Trophoblast cell (in vitro differentiated cells and primary cell): ENCODE measurements around the gene SOBP.

Experiments
- DNase-seq, 2 donors: peaks; one replicate each; pipeline ENCODE4 v3.0.0-alpha.2; 2016
- H2AFZ ChIP-seq: 2 replicates; pipeline ENCODE4 v1.6.1; 2013; ENCODE audit warnings: low read length, moderate library complexity, mild to moderate bottlenecking; ENCODE audit not compliant: insufficient read depth, poor library complexity
- H2AK5ac ChIP-seq: 2 replicates; pipeline ENCODE4 v1.6.1; 2013; ENCODE audit warnings: mild to moderate bottlenecking, low read length
- H2BK120ac ChIP-seq: 2 replicates; pipeline ENCODE4 v1.6.1; 2013; ENCODE audit warnings: low read length, mild to moderate bottlenecking, moderate library complexity; ENCODE audit not compliant: insufficient read depth, poor library complexity
- H2BK12ac ChIP-seq: 2 replicates; pipeline ENCODE4 v1.6.1; 2013; ENCODE audit warnings: mild to moderate bottlenecking, low read length, moderate library complexity
- H2BK5ac ChIP-seq: 2 replicates; pipeline ENCODE4 v1.6.1; 2013; ENCODE audit warnings: low read length, low read depth, moderate library complexity, mild to moderate bottlenecking; ENCODE audit not compliant: poor library complexity
- H3K14ac ChIP-seq: 2 replicates; pipeline ENCODE4 v1.6.1; 2013; ENCODE audit warnings: mild to moderate bottlenecking, low read length
- H3K18ac ChIP-seq: 2 replicates; pipeline ENCODE4 v1.6.1; 2013; ENCODE audit warnings: mild to moderate bottlenecking, low read length
- H3K23ac ChIP-seq: 2 replicates; pipeline ENCODE4 v1.6.1; 2013; ENCODE audit warnings: low read length
- H3K27ac ChIP-seq: 2 replicates; pipeline ENCODE4 v1.5.1; 2013; ENCODE audit warnings: low read depth, mild to moderate bottlenecking, inconsistent platforms, low read length, moderate library complexity
- H3K27me3 ChIP-seq: 2 replicates; pipeline ENCODE4 v1.6.1; 2013; ENCODE audit warnings: inconsistent platforms, mild to moderate bottlenecking, low read length, moderate library complexity; ENCODE audit not compliant: insufficient read depth
- H3K36me3 ChIP-seq, 2 experiments: 1 replicate in 1 of 2; 2 replicates in 1 of 2; pipeline ENCODE4 v1.6.1; 2013; ENCODE audit warnings: low read length in 2 of 2, mild to moderate bottlenecking in 2 of 2, moderate library complexity in 1 of 2; ENCODE audit not compliant: insufficient read depth in 2 of 2, control insufficient read depth in 1 of 2
- H3K4ac ChIP-seq: 2 replicates; pipeline ENCODE4 v1.6.1; 2013; ENCODE audit warnings: low read depth, mild to moderate bottlenecking, low read length, moderate library complexity
- H3K4me1 ChIP-seq, 2 experiments: 1 replicate in 1 of 2; 2 replicates in 1 of 2; pipeline ENCODE4 v1.6.1; 2013; ENCODE audit warnings: low read length in 2 of 2, mild to moderate bottlenecking in 2 of 2, moderate library complexity in 1 of 2; ENCODE audit not compliant: insufficient read depth in 2 of 2, control insufficient read depth in 1 of 2
- H3K4me2 ChIP-seq: 2 replicates; pipeline ENCODE4 v1.6.1; 2013; ENCODE audit warnings: inconsistent platforms, mild to moderate bottlenecking, low read length, moderate library complexity
- H3K4me3 ChIP-seq: 2 replicates; pipeline ENCODE4 v1.5.1; 2013; ENCODE audit warnings: mild to moderate bottlenecking, low read depth, low read length, inconsistent platforms
- H3K79me1 ChIP-seq: one replicate; pipeline ENCODE4 v1.6.1; 2013; ENCODE audit warnings: low read length
- H3K79me2 ChIP-seq: 2 replicates; pipeline ENCODE4 v1.6.1; 2013; ENCODE audit warnings: low read length, mild to moderate bottlenecking; ENCODE audit not compliant: control insufficient read depth, insufficient read depth, poor library complexity
- H3K9ac ChIP-seq: 2 replicates; pipeline ENCODE4 v1.6.1; 2013; ENCODE audit warnings: mild to moderate bottlenecking, low read length
- H3K9me3 ChIP-seq: 2 replicates; pipeline ENCODE4 v1.6.1; 2013; ENCODE audit warnings: low read depth, mild to moderate bottlenecking, control low read depth, inconsistent platforms, low read length; ENCODE audit not compliant: insufficient read depth
- H4K12ac ChIP-seq: 2 replicates; pipeline ENCODE4 v1.6.1; 2013; ENCODE audit warnings: low read depth, mild to moderate bottlenecking, low read length, moderate library complexity
- H4K8ac ChIP-seq: 2 replicates; pipeline ENCODE4 v1.6.1; 2013; ENCODE audit warnings: low read depth, mild to moderate bottlenecking, low read length, moderate library complexity
- H4K91ac ChIP-seq: one replicate; pipeline ENCODE4 v1.6.1; 2013; ENCODE audit warnings: low read depth, mild to moderate bottlenecking, low read length, moderate library complexity
- WGBS: extraction: QIAGEN DNeasy Blood & Tissue Kit; methylation state at CpG from one replicate; pipeline ENCODE4 v1.1.7; 2013; ENCODE audit warnings: missing lambda C conversion rate; ENCODE audit not compliant: insufficient read length, insufficient coverage; ENCODE audit errors: extremely low coverage; 5-methylcytosine and 5-hydroxymethylcytosine counted together

Gene SOBP

DNA sequence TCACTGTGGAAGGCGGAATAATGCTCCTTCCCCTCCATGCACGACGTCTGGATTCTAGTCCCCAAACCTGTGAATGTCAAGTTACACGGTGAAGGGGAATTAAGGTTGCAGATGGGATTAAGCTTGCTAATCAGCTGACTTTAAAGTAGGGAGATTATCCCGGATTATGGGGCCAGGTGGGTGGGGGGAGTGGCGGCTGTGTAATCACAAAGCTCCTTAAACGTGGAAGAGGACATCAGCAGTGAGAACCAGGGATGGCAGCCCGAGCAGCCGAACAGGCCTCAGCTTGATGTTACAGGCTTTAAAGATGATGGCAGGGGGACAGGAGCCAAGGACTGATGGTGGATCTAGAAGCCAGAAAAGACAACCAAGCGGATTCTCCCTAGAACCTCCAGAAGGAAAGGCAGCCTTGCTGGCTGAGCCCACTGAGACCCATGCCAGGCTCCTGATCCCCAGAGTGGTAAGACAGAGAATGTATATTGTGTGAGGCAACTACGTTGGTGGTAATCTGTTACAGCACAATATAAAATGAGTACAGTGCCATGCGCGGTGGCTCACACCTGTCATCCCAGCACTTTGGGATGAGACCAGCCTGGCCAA is 216.7 kb downstream of the SOBP start:
- H3K9me3 ChIP-seq: no peaks in the 10 kb centered on the region

DNA sequence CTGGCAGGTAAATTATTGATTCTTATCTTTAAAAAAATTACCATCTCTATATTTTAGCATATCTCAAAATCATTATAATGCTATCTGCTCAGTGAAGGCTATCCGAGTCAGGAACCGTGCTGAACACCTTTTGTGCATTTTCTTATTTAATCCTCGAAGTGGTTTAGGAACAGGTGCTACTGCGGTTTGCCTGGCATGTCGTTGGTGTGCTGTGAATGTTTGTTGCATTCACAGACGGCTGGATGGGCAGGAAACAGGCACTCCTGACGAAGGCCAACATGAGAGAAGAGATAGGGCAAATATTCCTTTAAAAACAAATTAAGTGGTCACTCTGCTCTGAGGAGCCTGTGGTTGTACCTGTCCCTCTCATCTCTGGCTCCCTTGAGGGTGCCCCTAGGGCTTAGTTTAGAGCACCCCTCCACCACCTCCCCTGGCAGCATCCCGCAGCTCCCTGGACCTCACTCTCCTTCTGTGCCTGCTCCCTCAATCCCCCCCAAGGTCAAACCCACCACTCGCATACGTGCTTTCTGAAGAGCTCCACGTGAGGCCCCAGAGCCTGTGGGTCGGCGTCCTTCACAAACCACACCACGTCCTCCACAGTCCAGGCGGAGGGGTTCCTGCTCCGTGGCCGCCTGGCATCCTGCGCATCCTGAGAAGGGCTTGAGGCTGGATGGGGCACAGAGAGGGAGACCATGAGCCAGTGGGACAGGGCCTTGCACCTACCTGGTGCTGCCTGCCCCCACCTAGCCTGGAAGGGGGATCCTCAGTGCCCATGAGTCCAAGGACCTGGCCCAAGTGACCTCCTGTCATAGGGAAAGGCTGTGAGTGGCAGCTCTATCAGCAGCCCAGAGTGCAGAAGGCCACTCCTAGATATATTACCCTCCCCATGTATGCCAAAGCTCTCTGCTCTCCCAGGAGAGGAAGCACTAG is 217.7 kb downstream of the SOBP start:
- no peak overlapping the region for H2AFZ ChIP-seq
- H3K9ac ChIP-seq: no peak overlapping the region
- no peak overlapping the region for H3K4me2 ChIP-seq
- WGBS: no CpG with 5 or more reads among the region's 18 CpGs
- no peaks in the 10 kb centered on the region for H3K36me3 ChIP-seq
- H3K27me3 ChIP-seq: no peaks in the 10 kb centered on the region
- H3K18ac ChIP-seq: no peak overlapping the region
- H3K4me3 ChIP-seq: no peak overlapping the region
- no peak overlapping the region for H4K12ac ChIP-seq
- DNase-seq: peak in 1 of 2 donors; percentile 46
- H3K27ac ChIP-seq: no peak overlapping the region
- H3K4me1 ChIP-seq: no peaks in the 10 kb centered on the region
- no peak overlapping the region for H2AK5ac ChIP-seq
- no peak overlapping the region for H3K23ac ChIP-seq
- no peaks in the 10 kb centered on the region for H3K79me1 ChIP-seq
- no peaks in the 10 kb centered on the region for H3K9me3 ChIP-seq
- peaks cover 2% of the 10 kb centered on the region for H3K79me2 ChIP-seq
- no peak overlapping the region for H2BK120ac ChIP-seq
- no peak overlapping the region for H2BK12ac ChIP-seq
- H2BK5ac ChIP-seq: no peak overlapping the region
- H3K14ac ChIP-seq: no peak overlapping the region
- H3K4ac ChIP-seq: no peak overlapping the region
- no peak overlapping the region for H4K8ac ChIP-seq
- no peak overlapping the region for H4K91ac ChIP-seq

More for the DNA sequence above, 216.7 kb downstream of the SOBP start:
- no peaks in the 10 kb centered on the region for H3K79me1 ChIP-seq
- H4K8ac ChIP-seq: no peak overlapping the region
- no peak overlapping the region for H2AFZ ChIP-seq
- no peak overlapping the region for H3K18ac ChIP-seq
- no peak overlapping the region for H4K91ac ChIP-seq
- no peak overlapping the region for H3K27ac ChIP-seq
- DNase-seq: no peak
- WGBS: no CpG with 5 or more reads among the region's 13 CpGs
- no peak overlapping the region for H2BK12ac ChIP-seq
- no peak overlapping the region for H2BK5ac ChIP-seq
- no peak overlapping the region for H2BK120ac ChIP-seq
- no peak overlapping the region for H3K4me3 ChIP-seq
- no peak overlapping the region for H3K4me2 ChIP-seq
- no peak overlapping the region for H3K9ac ChIP-seq
- H2AK5ac ChIP-seq: no peak overlapping the region
- H3K14ac ChIP-seq: no peak overlapping the region
- H3K27me3 ChIP-seq: no peaks in the 10 kb centered on the region
- H3K4me1 ChIP-seq: no peaks in the 10 kb centered on the region
- H3K36me3 ChIP-seq: no peaks in the 10 kb centered on the region
- no peak overlapping the region for H4K12ac ChIP-seq
- H3K79me2 ChIP-seq: peaks cover 2% of the 10 kb centered on the region
- H3K23ac ChIP-seq: no peak overlapping the region
- H3K4ac ChIP-seq: no peak overlapping the region

- no peak overlapping the region for H3K27ac ChIP-seq
- H3K4me3 ChIP-seq: no peak overlapping the region
- no peaks in the 10 kb centered on the region for H3K27me3 ChIP-seq
- H3K4me1 ChIP-seq: no peaks in the 10 kb centered on the region
- H4K91ac ChIP-seq: no peak overlapping the region
- no peaks in the 10 kb centered on the region for H3K36me3 ChIP-seq
- no peak overlapping the region for H2AK5ac ChIP-seq
- H3K9ac ChIP-seq: no peak overlapping the region
- no peak overlapping the region for H4K12ac ChIP-seq
- no peak overlapping the region for H2BK12ac ChIP-seq
- H3K9me3 ChIP-seq: no peaks in the 10 kb centered on the region
- H4K8ac ChIP-seq: no peak overlapping the region
- H3K79me2 ChIP-seq: peaks cover 2% of the 10 kb centered on the region
- no peak for DNase-seq
- H3K18ac ChIP-seq: no peak overlapping the region
- no peak overlapping the region for H3K14ac ChIP-seq
- no peak overlapping the region for H2BK120ac ChIP-seq
- H2AFZ ChIP-seq: no peak overlapping the region
- H3K4ac ChIP-seq: no peak overlapping the region
- no peak overlapping the region for H3K4me2 ChIP-seq
- no peaks in the 10 kb centered on the region for H3K79me1 ChIP-seq
- WGBS: no CpG with 5 or more reads among the region's 6 CpGs
- no peak overlapping the region for H3K23ac ChIP-seq
- H2BK5ac ChIP-seq: no peak overlapping the region
Observed at GRCh38 chr6:107708435-107708834, 218.5 kb downstream of the SOBP start.

- Histone ChIP-seq H4K91ac (no peak overlapping the region), H3K4ac (no peak overlapping the region), H2AFZ (no peak overlapping the region), H2BK12ac (no peak overlapping the region), H3K9ac (no peak overlapping the region), H3K27me3 (no peaks in the 10 kb centered on the region), H3K4me1 (no peaks in the 10 kb centered on the region), H3K14ac (no peak overlapping the region), H4K8ac (no peak overlapping the region), H3K79me1 (no peaks in the 10 kb centered on the region), H3K79me2 (peaks cover 2% of the 10 kb centered on the region), H3K18ac (no peak overlapping the region), H3K9me3 (no peaks in the 10 kb centered on the region), H3K23ac (no peak overlapping the region), H3K4me3 (no peak overlapping the region), H3K36me3 (no peaks in the 10 kb centered on the region), H2BK120ac (no peak overlapping the region), H4K12ac (no peak overlapping the region), H3K4me2 (no peak overlapping the region), H2BK5ac (no peak overlapping the region), H2AK5ac (no peak overlapping the region), H3K27ac (no peak overlapping the region)
- DNase-seq: no peak
- no CpG with 5 or more reads among the region's 7 CpGs for WGBS
Observed at GRCh38 chr6:107709341-107709740, 219.4 kb downstream of the SOBP start.
